Smooth muscle cell (in vitro differentiated cells): ENCODE measurements around the gene SATB2. TPM values are rescaled to one million over a fixed set of nuclear protein-coding genes. Genes with fewer than 3 reads are reported as not detected.

Experiments
- DNase-seq: peaks from one replicate; lab custom pipeline; 2025; ENCODE audit not compliant: unreplicated experiment; lab: John Stamatoyannopoulos, UW
- H2AFZ ChIP-seq: fragments of 200-600 bp; sonication (generic); 2 replicates; pipeline ENCODE4 v1.6.0; 2016; ENCODE audit warnings: antibody characterized with exemption, low read depth, mild to moderate bottlenecking
- H3F3A ChIP-seq: fragments of 200-600 bp; sonication (generic); 2 replicates; pipeline ENCODE4 v1.6.0; 2017; ENCODE audit warnings: antibody characterized with exemption, low read depth
- H3K27ac ChIP-seq: fragments of 200-600 bp; sonication (generic); 2 replicates; pipeline ENCODE4 v1.5.1; 2016; ENCODE audit warnings: low read depth, mild to moderate bottlenecking
- H3K27me3 ChIP-seq: fragments of 200-600 bp; sonication (generic); 2 replicates; pipeline ENCODE4 v1.6.1; 2016; ENCODE audit warnings: low read depth, mild to moderate bottlenecking
- H3K36me3 ChIP-seq: fragments of 200-600 bp; sonication (generic); 2 replicates; pipeline ENCODE4 v1.5.1; 2016; ENCODE audit warnings: low read depth
- H3K4me1 ChIP-seq: fragments of 200-600 bp; sonication (generic); 2 replicates; pipeline ENCODE4 v1.5.1; 2016; ENCODE audit warnings: low read depth
- H3K4me2 ChIP-seq: fragments of 200-600 bp; sonication (generic); 2 replicates; pipeline ENCODE4 v1.6.0; 2016; ENCODE audit warnings: mild to moderate bottlenecking
- H3K4me3 ChIP-seq: fragments of 200-600 bp; sonication (generic); 2 replicates; pipeline ENCODE4 v1.5.1; 2016; ENCODE audit warnings: mild to moderate bottlenecking
- H3K79me2 ChIP-seq: fragments of 200-600 bp; sonication (generic); 2 replicates; pipeline ENCODE4 v1.6.0; 2016; ENCODE audit warnings: low read depth, mild to moderate bottlenecking
- H3K9ac ChIP-seq: fragments of 200-600 bp; sonication (generic); 2 replicates; pipeline ENCODE4 v1.6.0; 2016; ENCODE audit warnings: low read depth
- H3K9me3 ChIP-seq: fragments of 200-600 bp; sonication (generic); replicated peaks from 2 replicates; pipeline ENCODE4 v1.5.1; 2016; ENCODE audit warnings: low read depth
- H4K20me1 ChIP-seq: fragments of 200-600 bp; sonication (generic); 2 replicates; pipeline ENCODE4 v1.6.0; 2016; ENCODE audit warnings: low read depth
- CTCF ChIP-seq: fragments of 200-600 bp; sonication (generic); IDR thresholded peaks from 2 replicates; pipeline ENCODE4 v1.5.1; 2017; ENCODE audit warnings: borderline replicate concordance, mild to moderate bottlenecking, antibody characterized with exemption; ENCODE audit not compliant: insufficient read depth, poor library complexity, severe bottlenecking
- WGBS: methylation state at CpG from one replicate; pipeline ENCODE4 v1.1.7; 2016; ENCODE audit warnings: low lambda C conversion rate; 5-methylcytosine and 5-hydroxymethylcytosine counted together
- polyA plus RNA-seq: library from polyadenylated mRNA; unstranded; fragments of >200 nt; fragmentation: Nextera tagmentation; extraction: Ambion mirVana; gene quantifications from 2 replicates; pipeline ENCODE4 v1.2.1, GENCODE V29; 2016
- total RNA-seq: library from RNA; depleted of rRNA; stranded (reverse); fragments of >200 nt; gene quantifications from 2 replicates; pipeline ENCODE4 v1.2.3, GENCODE V29; 2014

Gene SATB2
- total and polyA plus RNA-seq, 2 experiments from 2014 or later, result 0.73 to 12.5 TPM

- no peak for DNase-seq
- Histone ChIP-seq H3K4me2 (no peak overlapping the region), H3K36me3 (no peaks in the 10 kb centered on the region), H3K4me1 (no peaks in the 10 kb centered on the region), H4K20me1 (no peaks in the 10 kb centered on the region), H3K27me3 (no peaks in the 10 kb centered on the region), H3K27ac (no peak overlapping the region), H3K4me3 (no peak overlapping the region), H3K9ac (no peak overlapping the region), H2AFZ (no peak overlapping the region), H3F3A (no peaks in the 10 kb centered on the region), H3K79me2 (no peaks in the 10 kb centered on the region), H3K9me3 (no peaks in the 10 kb centered on the region)
- no peak for TF ChIP-seq CTCF
- whole genome bisulfite sequencing, result 91% methylated on average over 3 of the region's 3 CpGs
Observed at GRCh38 chr2:199499005-199499404, 41.3 kb upstream of the SATB2 start.

GRCh38 chr2:199495147-199495546, 37.4 kb upstream of the SATB2 start:
- H4K20me1 ChIP-seq, result no peaks in the 10 kb centered on the region
- no peak for DNase-seq

GRCh38 chr2:199490049-199490448, 32.3 kb upstream of the SATB2 start:
- Histone ChIP-seq H2AFZ (no peak overlapping the region), H3K4me3 (no peak overlapping the region), H3K79me2 (no peaks in the 10 kb centered on the region), H3K27me3 (no peaks in the 10 kb centered on the region), H3K9ac (no peak overlapping the region), H3F3A (no peaks in the 10 kb centered on the region), H3K9me3 (no peaks in the 10 kb centered on the region), H4K20me1 (no peaks in the 10 kb centered on the region), H3K4me2 (no peak overlapping the region), H3K27ac (no peak overlapping the region), H3K36me3 (no peaks in the 10 kb centered on the region), H3K4me1 (no peaks in the 10 kb centered on the region)
- no peak for TF ChIP-seq CTCF
- WGBS, result 94% methylated on average over 5 of the region's 5 CpGs
- no peak for DNase-seq

More at GRCh38 chr2:199495147-199495546, 37.4 kb upstream of the SATB2 start:
- Histone ChIP-seq H3K9ac (no peak overlapping the region), H3K79me2 (no peaks in the 10 kb centered on the region), H3K27me3 (no peaks in the 10 kb centered on the region), H3K9me3 (no peaks in the 10 kb centered on the region), H3K36me3 (no peaks in the 10 kb centered on the region), H3F3A (no peaks in the 10 kb centered on the region), H3K27ac (no peak overlapping the region), H3K4me1 (no peaks in the 10 kb centered on the region), H2AFZ (no peak overlapping the region), H3K4me3 (no peak overlapping the region), H3K4me2 (no peak overlapping the region)
- no peak for TF ChIP-seq CTCF
- WGBS, result 62% methylated on average over 4 of the region's 4 CpGs

GRCh38 chr2:199488772-199489400, 31.1 kb upstream of the SATB2 start:
- 57% methylated on average over 6 of the region's 6 CpGs for WGBS

More at GRCh38 chr2:199488772-199489400, 31.1 kb upstream of the SATB2 start:
- Histone ChIP-seq H3K36me3 (no peaks in the 10 kb centered on the region), H3K4me1 (no peaks in the 10 kb centered on the region), H3K9ac (no peak overlapping the region), H3K4me2 (no peak overlapping the region), H3K4me3 (no peak overlapping the region), H4K20me1 (no peaks in the 10 kb centered on the region), H3K27me3 (no peaks in the 10 kb centered on the region), H2AFZ (no peak overlapping the region), H3F3A (no peaks in the 10 kb centered on the region), H3K9me3 (no peaks in the 10 kb centered on the region), H3K79me2 (no peaks in the 10 kb centered on the region), H3K27ac (no peak overlapping the region)
- DNase-seq, result no peak
- peak; percentile 68 for TF ChIP-seq CTCF
